Femur (tissue), 1 donor: ENCODE data around the gene RAD23B.
"Not testable (repeated sequence)": the region's sequence is repeated elsewhere in the genome, so short reads cannot be mapped to it uniquely, and the experiment has no call there.

Experiments
- DNase-seq: peaks from one replicate; pipeline ENCODE4 v3.0.0-alpha.2; 2017

The RAD23B gene

DNA sequence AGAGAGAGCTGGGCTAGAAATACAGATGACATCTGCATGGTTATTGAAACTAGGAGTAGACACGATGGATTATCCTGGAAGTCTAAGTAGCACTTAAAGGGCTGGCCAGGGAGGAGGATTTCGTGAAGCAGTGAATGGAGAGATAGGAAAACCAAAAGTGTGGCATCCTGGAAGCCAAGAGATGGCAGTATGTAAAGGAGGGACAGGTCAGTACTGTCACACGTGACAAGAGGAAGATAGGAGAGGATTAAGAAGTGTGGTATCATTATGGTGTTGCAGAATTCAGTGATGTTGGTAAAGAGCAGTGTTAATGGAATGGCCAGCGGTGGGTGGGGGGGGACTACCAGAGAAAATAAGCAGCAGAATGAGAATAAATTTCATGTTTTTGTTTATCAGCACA, 11.7 kb downstream of the RAD23B start:
- no peak for DNase-seq

- no peak for DNase-seq
Measured at GRCh38 chr9:107295995-107296394, 12.9 kb downstream of the RAD23B start.

- DNase-seq, result not testable (repeated sequence)
Measured at GRCh38 chr9:107296592-107296991, 13.5 kb downstream of the RAD23B start.

DNA sequence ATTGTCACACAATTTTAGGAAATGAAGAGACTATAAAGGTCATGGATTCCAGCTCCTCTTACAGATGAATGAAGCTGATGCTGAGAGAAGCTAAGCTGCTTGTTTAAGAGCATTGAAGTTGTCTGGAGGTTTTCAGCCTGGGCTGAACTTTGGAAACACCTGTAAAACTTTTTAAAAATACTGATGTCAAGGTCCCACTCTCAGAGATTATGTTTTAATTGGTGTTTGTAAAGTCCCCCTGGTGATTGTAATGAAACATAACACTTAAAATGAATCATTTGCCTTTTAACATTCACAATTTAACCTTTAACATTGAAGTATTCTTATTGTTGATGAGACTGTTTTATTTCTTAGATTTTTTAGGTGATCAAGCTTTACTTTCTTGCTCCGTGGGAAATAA, 16.4 kb downstream of the RAD23B start:
- DNase-seq, result no peak

- DNase-seq, result no peak
Measured at GRCh38 chr9:107306308-107306707, 23.2 kb downstream of the RAD23B start.

DNA sequence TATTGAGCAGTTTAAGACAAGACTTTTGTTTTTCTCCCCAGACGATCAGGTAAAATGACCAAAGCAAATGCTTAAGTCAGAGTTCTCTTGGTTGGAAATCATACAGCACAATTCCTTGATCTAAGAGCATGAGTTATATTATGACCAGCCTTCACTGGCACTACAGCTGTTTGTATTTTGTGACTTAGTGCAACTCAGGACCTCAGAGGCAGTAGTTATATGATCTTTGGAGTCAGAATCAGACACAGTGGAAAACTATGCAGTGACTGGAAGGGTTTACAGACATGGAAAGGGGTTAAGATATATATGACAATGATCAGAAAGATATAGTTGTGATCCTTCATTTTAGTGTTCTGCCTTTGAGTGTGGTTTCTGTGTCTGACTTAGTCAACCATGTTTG, 24.3 kb downstream of the RAD23B start:
- no peak for DNase-seq

GRCh38 chr9:107308461-107308860, 25.4 kb downstream of the RAD23B start:
- no peak for DNase-seq

- no peak for DNase-seq
Measured at GRCh38 chr9:107309271-107309670, 26.2 kb downstream of the RAD23B start.

- no peak for DNase-seq
Measured at GRCh38 chr9:107312376-107313050, 29.4 kb downstream of the RAD23B start.

DNA sequence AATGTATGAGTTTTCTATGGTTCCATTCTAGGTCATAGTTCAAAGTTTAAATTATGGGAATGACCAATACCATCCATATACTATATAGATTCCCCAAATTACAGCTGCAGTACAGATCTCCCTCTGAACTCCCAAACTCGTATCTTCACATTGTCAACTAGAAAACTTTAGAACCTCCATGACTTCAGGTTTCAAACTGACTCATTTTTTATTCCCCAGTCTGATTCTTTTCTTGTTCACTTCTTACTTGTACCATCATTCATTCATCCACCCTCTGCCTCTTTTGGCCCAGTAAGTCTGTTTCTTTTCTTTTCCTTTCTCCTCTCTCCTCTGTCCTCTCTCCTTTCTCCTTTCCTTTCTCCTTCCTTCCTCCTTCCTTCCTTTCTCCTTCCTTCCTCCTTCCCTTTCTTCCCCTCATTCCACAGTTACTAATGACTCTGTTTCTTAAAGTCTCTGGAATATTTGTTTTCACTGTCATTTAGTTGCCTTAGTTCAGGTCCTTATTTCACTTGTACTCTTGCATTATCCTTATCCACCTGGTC, 30.5 kb downstream of the RAD23B start:
- DNase-seq, result no peak

- no peak for DNase-seq
Measured at GRCh38 chr9:107314763-107315162, 31.7 kb downstream of the RAD23B start.

- no peak for DNase-seq
Measured at GRCh38 chr9:107316795-107317661, 33.9 kb downstream of the RAD23B start.

GRCh38 chr9:107322643-107323042, 39.6 kb downstream of the RAD23B start:
- DNase-seq, result no peak

DNA sequence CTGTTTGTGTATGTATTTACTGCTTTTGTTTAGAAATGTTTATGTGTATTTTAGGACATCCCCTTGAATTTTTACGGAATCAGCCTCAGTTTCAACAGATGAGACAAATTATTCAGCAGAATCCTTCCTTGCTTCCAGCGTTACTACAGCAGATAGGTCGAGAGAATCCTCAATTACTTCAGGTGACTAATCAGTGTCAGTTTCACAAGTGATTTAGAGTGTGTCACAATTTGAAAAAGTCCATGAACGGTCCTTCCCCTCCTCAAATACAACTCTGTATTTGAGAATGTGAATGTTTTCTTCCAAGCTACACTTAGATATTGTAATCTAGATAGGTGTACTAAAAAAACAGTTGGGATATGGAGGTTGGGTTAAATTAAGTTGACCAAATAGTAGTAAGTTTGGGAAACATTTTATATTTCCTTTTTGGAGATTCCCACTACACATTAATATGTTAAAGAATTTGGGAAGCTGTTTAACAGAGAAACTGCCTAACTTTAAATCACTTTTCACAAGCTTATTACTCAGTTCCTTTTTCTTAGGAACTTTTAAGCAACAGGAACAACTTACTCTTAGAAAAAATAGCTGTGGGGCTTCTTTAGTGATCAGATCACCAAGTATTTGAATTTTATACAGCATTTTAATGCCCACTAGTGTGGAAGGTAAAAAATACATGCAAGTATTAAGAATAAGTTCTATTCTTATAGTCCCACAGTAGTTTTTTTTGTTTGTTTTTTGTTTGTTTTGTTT, 40.9 kb downstream of the RAD23B start:
- no peak for DNase-seq

DNA sequence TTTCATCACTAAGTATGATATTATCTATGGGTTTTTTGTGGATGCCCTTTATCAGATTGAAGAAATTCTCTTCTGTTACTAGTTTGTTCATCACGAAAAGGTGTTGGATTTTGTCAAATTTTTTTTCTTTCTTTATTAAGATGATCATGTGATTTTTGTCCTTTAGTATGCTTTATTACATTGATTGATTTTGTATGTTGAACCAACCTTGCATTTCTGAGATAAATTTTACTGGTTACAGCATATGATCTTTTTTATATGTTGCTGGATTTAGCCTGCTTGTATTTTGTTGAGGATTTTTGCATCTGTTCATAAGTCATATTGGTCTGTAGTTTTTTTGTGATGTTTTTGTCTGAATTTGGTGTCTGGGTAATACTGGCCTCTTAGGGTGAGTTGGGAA, 42.8 kb downstream of the RAD23B start:
- DNase-seq, result no peak

- no peak for DNase-seq
Measured at GRCh38 chr9:107328510-107328909, 45.4 kb downstream of the RAD23B start.

DNA sequence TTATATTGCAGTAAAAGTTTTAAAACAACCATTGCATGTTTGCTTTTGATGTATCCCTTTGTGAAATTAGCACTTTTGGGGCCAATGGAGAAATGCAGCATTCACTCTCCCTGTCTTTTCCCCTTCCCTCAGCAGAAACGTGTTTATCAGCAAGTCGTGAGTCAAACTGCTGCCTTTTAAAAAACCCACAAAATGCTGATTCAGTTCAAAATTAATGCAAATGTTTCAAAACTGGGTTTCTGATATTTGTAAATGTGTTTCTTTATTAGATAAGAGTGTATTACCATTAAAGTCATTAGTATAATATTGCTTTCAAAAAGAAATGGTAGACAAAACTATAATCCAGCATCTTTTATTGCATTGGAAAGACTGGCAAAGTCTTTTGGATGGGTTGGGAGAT, 47.3 kb downstream of the RAD23B start:
- no peak for DNase-seq

- DNase-seq, result no peak
Measured at GRCh38 chr9:107332883-107333282, 49.8 kb downstream of the RAD23B start.

DNA sequence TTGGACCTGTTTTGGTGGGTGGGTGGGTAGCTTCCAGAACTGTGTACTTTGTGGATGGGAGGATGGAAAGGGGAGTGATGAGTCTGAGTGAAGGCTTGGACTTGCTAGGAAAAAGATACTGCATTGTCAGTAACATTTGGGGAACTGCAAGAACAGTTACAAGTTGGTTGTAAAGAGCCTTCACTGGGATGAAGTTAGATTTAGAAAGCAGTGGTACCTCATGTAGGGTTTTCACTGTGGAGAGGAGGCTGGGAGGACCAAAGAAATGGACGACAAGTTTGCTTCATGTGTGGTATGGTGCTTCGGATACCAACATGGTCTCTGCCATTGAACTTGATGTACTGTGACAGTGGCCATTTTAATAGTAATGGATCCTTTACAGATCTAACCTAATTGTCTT, 50.3 kb downstream of the RAD23B start:
- no peak for DNase-seq

DNA sequence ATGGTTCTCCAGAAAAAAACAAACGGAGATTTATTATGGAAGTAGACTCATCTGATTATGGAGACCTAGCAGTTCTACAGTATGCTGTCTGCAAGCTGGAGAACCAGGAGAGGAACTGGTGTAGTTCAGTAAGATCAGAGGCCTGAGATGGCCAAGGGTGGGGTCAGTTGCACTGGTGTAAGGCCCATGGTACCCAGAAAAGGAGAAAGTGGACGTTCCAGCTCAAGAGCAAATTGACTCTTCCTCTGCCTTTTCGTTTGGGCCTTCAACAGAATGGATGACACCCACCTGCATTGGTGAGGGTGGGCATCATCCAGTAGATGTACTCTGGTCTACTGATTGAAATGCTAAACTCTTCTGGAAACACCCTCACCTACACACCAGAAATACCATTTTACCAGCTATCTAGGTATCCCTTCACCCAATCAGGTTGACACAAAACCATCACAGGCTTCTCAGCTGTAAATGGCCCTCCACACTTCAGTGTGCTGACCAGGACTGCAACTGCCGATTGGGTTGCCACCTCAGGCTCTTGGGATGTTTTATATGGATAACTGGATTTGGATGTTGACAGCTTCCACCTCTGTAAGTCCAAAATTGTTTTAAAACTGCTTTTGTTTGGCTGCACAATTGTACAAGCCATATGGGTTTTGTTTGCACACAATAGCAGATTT, 51.2 kb downstream of the RAD23B start:
- no peak for DNase-seq

GRCh38 chr9:107335331-107335730, 52.3 kb downstream of the RAD23B start:
- DNase-seq, result no peak

DNA sequence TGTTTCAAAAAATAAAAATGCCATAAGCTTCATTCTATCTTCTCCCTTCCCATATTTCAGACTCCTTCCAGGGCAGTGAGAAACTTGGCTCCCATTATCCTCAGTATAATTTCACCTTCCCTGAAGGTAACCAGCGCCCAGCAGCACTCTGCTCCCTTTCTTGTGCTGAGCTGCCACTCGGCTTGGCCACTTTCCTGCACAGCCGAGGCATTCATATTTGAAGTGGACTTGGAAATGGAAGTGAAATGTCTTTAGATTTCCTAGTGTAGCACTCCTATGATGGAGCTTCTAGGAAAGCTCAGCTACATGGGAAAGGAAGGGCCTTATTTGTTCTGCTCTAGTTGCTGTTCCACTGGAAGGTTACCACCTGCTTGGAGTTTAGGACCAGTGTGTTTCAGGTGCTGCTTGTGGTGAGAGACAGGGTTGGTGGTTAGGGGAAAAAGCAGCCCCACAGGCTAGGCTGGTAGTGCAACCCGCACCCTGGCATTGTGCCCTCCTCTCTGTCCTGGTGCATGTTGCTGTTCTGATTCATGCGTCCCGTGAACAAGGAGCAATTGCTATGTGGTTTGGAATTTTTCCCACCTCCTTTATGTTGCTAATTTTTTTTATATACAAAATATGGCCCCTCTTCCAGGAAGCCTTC, 53.8 kb downstream of the RAD23B start:
- no peak for DNase-seq
